PC-9 (cell line): ENCODE measurements around the gene MISP3.

Experiments
- CTCF ChIP-seq: fragments of 200-600 bp; sonication (generic); conservative IDR thresholded peaks from 2 replicates; pipeline ENCODE4 v1.6.1; 2017; ENCODE audit warnings: mixed run types, antibody characterized with exemption, mild to moderate bottlenecking, moderate library complexity
- EZH2 ChIP-seq: fragments of 200-600 bp; sonication (generic); IDR thresholded peaks from 2 replicates; pipeline ENCODE4 v1.8.0; 2017; ENCODE audit warnings: antibody characterized with exemption, low read depth

GRCh38 chr19:14102102-14102696 lies 29.6 kb downstream of the MISP3 start:
- TF ChIP-seq CTCF = no peak
- TF ChIP-seq EZH2 = no peak
